Vagina (tissue), 2 donors: Measurements from ENCODE around the gene HOXB3.

Source experiments
- CTCF ChIP-seq, 3 experiments: fragments of 450-650 bp in 2 of 3; fragments of 200-600 bp in 1 of 3; sonication (generic) in 1 of 3; IDR thresholded peaks; one replicate each; pipeline ENCODE4 v1.5.1; 2017 to 2019; ENCODE audit warnings: antibody characterized with exemption in 3 of 3, mild to moderate bottlenecking in 2 of 3, moderate library complexity in 2 of 3
- POLR2A ChIP-seq, 2 donors: fragments of 450-650 bp; IDR thresholded peaks; one replicate each; pipeline ENCODE4 v1.6.1; 2017; ENCODE audit warnings: antibody characterized with exemption in 2 of 2, mild to moderate bottlenecking in 2 of 2, moderate library complexity in 2 of 2
- POLR2AphosphoS5 ChIP-seq, 2 donors: sonication (generic); formaldehyde crosslinking; IDR thresholded peaks; one replicate each; pipeline ENCODE4 v1.9.0; 2017; ENCODE audit warnings: antibody characterized with exemption in 2 of 2, mild to moderate bottlenecking in 2 of 2, low read depth in 1 of 2; ENCODE audit not compliant: insufficient read depth in 1 of 2

- no peak for TF ChIP-seq CTCF (IDR thresholded peaks at IDR 0.05)
- no peak for TF ChIP-seq POLR2A (IDR thresholded peaks at IDR 0.05)
- no peak for TF ChIP-seq POLR2AphosphoS5 (IDR thresholded peaks at IDR 0.05; ENCODE audit: insufficient read depth in 1 of 2, low read depth in 1 of 2)
Measured at GRCh38 chr17:48556229-48556575, 33.8 kb downstream of the HOXB3 start.
